HG03025 (cell line): Measurements from ENCODE around the gene POLA2.
"Not testable (repeated sequence)": the region's sequence is repeated elsewhere in the genome, so short reads cannot be mapped to it uniquely, and the experiment has no call there.

Experiments
- ATAC-seq: cut with Tn5 transposase; IDR thresholded peaks from one replicate; pipeline ENCODE4 v1.9.1; 2021; ENCODE audit warnings: mild to moderate bottlenecking, moderate library complexity; ENCODE audit not compliant: unreplicated experiment, low FRiP score

The POLA2 gene

DNA sequence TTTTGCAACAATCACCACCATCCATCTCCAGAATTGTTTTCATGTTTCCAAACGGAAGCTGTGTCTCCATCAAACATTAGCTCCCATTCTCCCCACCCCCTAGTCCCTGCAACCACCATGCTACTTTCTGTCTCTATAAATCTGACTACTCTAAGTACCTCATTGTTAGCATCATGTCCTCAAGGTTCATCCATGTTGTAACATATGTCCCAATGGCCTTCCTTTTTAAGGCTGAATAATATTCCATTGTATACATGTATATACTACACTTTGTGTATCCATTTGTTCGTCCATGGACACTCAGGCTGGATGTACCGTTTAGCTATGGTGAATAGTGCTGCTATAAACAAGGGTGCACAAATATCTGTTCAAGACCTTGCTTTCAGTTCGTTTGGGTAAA, 63.7 kb downstream of the POLA2 start:
- ATAC-seq, result no peak

DNA sequence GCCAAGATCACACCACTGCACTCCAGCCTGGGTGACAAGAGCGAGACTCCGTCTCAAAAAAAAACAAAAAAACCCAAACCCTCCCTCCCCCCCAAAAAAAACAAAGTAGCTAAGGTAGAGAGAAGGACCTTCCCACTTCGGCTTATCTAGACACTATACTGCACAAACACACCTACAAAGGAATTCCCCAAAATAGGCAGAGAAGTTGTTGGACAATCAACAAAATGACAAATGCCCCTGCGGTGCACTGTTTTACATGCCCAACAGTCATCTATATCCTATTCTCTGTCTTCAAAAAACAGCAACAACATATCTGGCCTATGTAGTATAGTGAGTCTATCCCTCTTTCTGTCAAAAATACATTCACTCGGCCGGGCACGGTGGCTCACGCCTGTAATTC, 65.3 kb downstream of the POLA2 start:
- no peak for ATAC-seq

DNA sequence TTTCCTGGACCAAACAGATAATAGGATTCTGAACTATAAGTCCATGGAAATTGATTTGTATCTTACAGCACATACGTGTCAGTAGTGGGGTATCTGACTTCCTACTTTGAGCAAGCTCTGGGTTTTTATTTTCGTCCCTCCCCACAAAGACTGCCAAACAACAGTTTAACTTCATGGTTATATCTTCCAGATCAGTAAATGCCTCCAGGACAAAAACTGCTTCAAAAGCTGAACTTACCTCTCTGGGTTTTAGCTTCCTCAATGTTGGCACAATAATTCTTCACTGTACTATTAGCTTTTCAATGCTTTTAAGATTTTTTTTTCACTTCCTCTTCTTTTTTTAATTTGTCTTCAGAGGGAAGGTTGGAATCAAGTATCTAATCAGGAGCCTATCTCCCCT, 67.7 kb downstream of the POLA2 start:
- ATAC-seq, result no peak

GRCh38 chr11:65329944-65330403, 68.2 kb downstream of the POLA2 start:
- no peak for ATAC-seq

DNA sequence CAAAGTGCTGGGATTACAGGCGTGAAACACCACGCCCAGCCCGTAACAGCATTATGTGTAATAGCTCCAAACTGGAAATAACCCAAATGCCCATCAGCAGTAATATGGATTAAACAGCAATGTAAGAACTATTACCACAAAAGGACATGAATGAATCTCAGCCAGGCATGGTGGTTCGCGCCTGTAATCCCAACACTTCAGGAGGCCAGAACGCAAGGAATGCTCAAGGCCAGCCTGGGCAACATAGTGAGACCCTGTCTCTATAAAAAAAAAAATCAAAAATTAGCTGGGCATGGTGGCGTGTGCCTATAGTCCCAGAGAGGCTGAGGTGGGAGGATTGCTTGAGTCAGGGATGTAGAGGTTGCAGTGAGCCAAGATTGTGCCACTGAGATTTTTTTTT, 68.8 kb downstream of the POLA2 start:
- ATAC-seq, result no peak

GRCh38 chr11:65332591-65332990, 70.8 kb downstream of the POLA2 start:
- not testable (repeated sequence) for ATAC-seq

DNA sequence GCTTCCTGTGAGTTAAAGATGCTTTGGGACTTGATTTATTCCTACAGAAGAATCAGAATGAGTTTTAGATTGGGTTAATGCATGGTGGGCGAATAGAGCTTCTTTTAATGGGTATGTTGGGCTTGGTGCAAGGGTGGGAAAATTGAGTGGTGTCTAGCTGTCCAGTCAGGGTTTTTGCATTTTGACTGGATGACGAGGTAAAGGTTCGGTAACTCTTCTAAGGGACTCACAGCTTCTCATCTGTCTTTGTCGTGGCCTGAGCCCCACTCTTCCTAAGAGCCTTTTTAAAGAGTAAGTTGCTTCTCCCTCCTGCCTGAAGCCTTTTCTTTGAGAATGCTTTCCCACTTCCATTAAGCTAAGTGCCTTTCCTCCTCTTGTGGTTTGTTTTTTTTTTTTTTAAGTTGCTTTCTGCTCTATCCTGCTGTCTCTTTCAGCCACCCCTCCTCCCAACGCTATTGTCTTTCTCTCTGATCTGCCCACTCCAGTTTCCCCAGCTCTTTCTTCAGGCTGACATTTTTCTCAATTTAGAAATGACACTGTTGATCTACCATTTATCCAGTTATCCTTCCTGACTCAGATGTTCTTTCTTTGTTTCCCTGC, 73.0 kb downstream of the POLA2 start:
- ATAC-seq, result no peak

DNA sequence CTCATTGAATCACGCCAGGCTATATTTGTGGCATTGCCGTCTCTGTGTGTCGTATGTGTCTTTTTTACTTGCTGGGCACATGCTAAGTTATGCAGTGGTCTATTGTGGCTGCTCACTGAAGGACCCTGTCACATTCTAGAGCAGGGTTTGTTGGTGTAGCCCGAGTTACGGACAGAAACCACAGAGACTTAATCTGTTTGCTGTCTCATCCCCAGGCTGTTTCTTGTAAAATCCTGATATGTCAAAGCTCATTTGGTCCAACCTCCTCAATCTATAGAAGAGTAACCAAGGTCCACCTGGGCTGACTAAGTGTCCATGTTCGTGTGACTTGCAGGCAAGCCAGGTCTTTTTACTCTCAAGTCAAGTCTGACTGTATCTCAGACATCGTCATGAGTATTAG, 76.9 kb downstream of the POLA2 start:
- ATAC-seq, result no peak

- no peak for ATAC-seq
Observed at GRCh38 chr11:65340226-65340625, 78.5 kb downstream of the POLA2 start.

DNA sequence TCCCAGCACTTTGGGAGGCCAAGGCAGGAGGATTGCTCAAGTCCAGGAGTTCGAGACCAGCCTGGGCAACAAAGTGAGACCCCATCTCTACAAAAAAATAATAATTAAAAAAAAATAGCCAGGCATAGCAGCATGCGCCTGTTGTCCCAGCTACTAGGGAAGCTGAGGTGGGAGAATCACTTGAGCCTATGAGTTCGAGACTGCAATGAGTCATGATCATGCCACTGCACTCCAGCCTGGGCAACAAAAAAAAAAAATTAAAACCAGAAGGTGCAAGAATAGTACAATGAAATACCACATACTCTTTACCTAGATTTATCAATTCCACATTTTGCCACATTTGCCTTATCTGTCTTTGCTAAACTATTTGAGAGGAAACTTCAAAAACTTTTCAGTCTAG, 80.1 kb downstream of the POLA2 start:
- no peak for ATAC-seq
